NCI-H1930 (cell line): ENCODE results near the gene GGA2.
"Not testable (repeated sequence)": the region's sequence is repeated elsewhere in the genome, so short reads cannot be mapped to it uniquely, and the experiment has no call there.

Experiments
- DNase-seq, 2 experiments: peaks; one replicate each; lab custom pipeline; 2025; lab: John Stamatoyannopoulos, UW

The GGA2 gene, protein sequence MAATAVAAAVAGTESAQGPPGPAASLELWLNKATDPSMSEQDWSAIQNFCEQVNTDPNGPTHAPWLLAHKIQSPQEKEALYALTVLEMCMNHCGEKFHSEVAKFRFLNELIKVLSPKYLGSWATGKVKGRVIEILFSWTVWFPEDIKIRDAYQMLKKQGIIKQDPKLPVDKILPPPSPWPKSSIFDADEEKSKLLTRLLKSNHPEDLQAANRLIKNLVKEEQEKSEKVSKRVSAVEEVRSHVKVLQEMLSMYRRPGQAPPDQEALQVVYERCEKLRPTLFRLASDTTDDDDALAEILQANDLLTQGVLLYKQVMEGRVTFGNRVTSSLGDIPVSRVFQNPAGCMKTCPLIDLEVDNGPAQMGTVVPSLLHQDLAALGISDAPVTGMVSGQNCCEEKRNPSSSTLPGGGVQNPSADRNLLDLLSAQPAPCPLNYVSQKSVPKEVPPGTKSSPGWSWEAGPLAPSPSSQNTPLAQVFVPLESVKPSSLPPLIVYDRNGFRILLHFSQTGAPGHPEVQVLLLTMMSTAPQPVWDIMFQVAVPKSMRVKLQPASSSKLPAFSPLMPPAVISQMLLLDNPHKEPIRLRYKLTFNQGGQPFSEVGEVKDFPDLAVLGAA

DNA sequence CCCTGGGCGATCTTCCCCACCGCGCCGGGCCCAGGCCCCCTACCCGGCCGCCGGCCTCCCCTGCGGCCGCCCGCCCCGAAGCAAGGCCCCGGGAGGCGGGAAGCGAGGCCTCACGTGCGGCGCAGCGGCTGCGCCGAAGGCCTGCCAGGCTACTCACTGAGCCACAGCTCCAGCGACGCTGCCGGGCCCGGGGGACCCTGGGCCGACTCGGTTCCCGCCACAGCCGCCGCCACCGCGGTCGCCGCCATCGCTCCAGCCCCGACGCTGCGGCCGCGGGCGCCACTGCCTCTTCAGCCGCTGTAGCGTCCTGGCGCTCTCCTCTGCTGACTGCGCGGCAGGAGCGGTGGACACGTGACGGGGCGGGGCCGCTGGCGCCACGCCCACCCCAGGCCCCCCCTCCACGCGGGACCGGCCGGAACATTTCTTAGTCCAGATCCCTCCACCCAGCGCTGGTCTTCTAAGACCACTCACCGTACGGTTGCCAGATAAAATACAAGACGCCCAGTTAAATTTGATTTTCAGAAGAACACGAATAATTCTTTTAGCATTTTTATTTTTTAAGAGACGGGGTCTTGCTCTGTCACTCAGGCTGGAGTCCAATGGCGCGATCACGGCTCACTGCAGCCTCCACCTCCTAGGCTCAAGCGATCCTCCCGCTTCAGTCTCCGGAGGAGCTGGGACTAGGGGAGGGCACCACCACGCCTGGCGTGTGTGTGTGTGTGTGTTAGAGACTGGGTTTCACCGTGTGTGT lies at the start of gene GGA2:
GGA2 (minus strand) TSS at position 331 of the 751 bp plus-strand sequence; CDS start at position 248, 83 bp downstream.
- peak; percentile 65 to 81 for DNase-seq

DNA sequence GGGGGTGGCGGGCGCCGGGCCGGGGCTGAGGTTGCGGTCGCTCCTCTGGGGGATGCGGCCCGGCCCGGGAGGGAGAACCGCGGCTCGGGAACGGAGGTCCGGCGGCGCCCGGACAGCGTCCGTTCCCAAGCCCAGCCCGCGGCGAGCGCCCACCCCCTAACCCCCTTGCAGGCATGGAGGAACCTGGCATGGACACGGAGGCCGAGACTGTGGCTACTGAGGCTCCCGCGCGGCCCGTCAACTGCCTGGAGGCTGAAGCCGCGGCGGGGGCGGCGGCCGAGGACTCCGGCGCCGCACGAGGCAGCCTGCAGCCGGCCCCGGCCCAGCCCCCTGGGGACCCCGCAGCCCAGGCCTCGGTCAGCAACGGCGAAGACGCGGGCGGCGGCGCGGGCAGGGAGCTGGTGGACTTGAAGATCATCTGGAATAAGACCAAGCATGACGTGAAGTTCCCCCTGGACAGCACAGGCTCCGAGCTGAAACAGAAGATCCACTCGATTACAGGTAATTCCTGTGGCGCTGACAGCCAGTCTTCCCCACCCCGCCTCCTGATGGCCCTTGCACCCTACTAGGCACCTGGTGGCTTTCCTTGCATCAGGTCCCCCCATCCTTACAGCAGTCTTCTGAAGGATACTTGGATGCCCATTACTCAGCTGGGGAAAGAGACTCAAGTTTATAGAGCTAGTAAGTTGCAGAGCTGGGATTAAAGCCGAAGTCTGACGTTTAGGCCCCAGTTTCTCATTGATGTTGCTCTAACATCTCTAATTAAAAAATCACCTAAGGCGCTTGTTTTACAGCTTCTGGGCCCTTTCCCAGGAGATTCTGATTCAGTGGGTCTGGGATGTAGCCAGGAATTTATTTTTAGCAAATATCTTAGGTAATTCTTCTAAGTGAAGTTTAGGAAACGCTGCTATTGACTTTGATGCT lies 47.7 kb upstream of the GGA2 start:
- DNase-seq, result peak in 1 of 2 experiments; percentile 24

DNA sequence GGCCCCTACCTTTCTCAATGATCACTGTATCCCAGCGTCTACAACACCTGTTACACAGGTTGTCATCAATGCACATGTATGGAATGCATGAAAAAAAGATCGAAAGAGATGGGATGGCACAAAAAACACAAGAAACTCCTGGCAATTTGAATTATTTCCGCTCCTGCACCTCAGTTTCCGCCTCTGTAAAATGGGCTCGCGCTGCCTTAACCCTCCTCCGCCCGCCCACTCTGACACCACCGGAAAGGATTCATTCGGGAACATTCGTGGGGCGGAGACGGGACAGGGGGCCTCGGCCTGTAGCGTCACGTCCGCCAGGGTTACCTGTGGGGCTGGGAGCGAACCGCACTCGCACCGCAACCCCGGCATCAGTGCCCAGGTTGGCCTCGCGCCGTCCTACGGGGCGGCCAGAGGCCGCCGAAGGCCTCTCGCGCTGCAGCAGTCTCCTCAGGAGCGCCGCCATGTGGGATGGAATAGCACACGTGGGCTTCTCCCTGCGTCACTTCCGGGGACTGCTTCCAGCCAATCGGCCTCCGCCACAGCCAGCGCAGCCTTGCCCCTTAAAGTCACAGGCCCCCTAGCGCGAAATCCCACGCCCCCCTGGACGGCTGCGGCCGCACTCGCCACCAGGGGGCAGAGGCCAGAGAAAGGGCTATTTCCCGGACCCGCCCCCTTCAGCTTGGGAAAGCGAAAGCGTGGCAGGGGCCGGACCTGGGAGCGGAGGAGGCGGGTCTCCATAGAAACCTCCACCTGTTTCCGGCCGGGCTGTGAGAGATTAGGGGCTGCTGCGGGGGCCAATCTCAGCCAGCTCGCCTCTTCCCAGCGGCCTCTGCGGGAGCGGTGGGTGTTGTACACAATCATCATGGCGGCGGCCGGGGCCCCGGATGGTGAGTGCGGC lies 46.8 kb upstream of the GGA2 start, which contains the start of the genes EARS2 and UBFD1:
EARS2 (minus strand) TSS at position 470 of the 898 bp plus-strand sequence; CDS start at position 463, 7 bp downstream.
UBFD1 (plus strand) TSS at position 847 of the 898 bp plus-strand sequence; CDS start at position 863, 16 bp downstream.
- peak; percentile 99 to 100 for DNase-seq

DNA sequence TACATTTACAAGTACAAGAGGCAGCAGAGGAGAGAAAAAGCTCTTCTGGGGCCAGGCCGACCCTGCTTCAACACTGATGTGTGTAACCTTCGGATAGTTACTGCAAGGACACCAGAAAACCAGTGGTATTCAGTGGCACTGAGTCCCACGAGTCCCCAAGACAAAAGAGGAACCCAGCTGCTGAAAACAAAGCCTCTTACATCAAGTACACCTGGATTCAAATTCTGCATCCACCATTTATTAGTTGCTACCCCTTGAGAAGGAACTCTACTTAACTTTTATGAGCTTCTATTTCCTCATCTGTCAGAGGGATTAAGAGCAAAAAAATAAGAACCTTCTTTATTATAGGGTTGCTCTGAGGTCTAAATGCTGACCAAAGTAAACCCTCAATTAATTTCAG lies 44.2 kb upstream of the GGA2 start:
- no peak for DNase-seq

DNA sequence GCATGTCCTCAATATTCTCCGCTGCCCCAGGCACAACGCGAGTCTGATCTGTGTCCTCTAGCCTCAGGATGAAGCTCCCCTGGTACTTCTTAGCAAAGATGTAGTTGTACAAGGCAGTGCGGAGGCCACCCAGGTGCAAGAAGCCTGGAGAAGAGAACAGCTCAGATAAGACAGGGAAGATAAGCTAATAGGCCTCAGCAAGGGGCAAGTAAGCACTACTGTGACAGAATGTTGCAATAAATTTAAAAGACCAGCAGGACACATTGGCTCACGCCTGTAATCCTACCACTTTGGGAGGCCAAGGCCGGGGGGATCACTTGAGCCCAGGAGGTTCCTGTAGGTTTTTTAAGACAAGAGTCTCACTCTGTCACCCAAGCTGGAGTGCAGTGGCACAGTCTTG lies 41.9 kb upstream of the GGA2 start:
- DNase-seq, result no peak

DNA sequence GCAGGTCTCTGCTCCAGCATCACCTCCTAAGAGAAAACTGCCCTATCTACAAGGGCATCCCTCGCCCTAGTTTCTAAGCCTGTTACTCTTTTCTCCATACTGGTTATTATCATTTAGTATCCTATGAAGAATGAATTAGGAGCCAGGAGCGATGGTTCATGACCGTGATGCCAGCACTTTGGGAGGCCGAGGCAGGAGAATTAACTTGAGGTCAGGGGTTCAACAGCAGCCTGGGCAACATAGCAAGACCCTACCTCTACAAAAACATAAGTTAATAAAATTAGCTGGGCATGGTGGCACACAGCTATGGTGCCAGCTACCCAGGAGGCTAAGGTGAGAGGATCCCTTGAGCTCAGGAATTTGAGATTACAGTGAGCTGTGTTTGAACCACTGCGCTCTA lies 39.6 kb upstream of the GGA2 start:
- no peak for DNase-seq

DNA sequence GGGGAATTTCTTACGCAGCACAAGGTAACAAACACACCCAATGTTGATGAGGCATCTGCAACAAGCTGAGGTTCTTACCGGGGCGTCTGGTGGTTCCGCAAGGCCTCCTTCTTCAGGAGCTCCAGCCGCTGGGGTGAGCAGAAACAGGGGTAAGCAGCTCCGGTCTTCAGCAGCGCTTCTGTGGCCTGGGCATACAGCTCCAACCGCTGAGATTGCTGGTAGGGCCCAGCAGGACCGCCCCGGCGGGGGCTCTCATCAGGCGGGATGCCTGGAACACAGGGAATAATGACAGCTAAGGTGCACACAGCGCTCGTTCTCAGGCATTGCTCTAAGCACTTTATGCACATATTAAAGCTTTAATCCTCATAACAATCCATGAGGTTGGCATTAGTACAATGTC lies 34.1 kb upstream of the GGA2 start:
- DNase-seq, result no peak

DNA sequence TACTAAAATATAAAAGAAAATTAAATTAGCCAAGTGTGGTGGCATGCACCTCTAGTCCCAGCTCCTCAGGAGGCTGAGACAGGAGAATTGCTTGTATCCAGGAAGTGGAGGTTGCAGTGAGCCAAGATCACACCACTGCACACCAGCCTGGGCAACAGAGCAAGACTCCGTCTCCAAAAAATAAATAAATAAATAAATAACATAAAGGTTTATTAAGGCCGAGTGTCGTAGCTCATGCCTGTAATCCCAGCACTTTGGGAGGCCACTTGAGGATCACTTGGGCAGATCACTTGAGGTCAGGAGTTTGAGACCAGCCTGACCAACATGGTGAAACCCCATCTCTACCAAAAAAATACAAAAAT lies 30.5 kb upstream of the GGA2 start:
- DNase-seq, result not testable (repeated sequence)

DNA sequence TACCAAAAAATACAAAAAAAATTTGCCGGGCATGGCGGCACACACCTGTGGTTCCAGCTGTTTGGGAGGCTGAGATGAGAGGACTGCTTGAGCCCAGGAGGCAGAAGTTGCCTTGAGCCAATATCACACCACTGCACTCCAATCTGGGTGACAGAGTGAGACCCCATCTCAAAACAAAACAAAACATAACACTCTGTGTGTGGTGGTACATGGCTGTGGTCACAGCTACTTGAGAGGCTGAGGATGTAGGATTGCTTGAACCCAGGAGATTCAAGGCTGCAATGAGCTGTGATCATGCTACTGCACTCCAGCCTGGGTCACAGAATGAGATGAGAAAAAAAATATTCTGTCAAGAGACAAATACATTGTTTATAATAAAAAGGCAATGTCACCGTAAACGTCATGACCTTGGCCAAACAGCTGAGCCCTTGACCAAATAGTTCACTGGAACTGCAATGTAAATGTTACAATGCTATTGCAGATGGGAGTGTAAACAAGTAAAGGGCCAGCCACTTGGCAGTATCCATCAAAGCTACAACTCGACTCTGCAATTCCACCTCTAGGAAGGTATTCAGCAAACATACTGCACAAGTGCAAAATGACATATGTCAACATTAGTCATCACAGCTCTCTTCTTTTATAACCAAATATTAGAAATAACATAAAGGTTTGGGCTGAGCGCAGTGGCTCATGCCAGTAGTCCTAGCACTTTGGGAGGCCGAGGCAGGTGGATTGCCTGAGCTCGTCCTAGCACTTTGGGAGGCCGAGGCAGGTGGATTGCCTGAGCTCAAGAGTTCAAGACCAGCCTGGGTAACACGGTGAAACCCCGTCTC lies 29.9 kb upstream of the GGA2 start:
- no peak for DNase-seq

DNA sequence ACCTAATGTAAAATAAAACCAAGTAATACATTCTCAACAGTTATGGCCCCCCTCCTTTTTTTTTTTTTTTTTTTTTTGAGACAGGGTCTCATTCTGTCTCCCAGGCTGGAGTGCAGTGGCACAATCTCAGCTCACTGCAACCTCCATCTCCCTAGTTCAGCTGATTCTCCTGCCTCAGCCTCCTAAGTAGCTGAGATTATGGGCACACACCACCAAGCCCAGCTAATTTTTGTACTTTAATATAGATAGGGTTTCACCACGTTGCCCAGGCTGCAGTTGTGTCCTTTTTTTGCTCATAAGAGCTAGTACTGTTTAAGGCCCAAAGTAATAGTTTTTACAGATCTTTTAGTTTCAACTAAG lies 28.6 kb upstream of the GGA2 start:
- no peak for DNase-seq

DNA sequence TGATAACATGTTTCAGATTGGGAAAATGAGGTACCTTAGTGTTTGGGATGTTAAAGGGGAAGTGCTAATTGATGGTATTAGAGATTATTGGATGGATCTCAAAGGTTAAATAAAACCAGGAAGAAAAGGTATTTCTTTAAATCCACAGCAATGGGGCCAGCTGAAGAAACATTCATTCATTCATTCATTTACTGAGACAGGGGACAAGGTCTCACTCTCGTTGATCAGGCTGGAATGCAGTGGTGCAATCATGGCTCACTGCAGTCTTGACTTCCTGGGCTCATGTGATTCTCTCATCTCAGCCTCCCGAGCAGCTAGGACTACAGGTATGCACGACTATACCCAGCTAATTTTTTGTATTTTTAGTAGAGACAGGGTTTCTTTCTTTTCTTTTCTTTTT lies 27.1 kb upstream of the GGA2 start:
- no peak for DNase-seq

DNA sequence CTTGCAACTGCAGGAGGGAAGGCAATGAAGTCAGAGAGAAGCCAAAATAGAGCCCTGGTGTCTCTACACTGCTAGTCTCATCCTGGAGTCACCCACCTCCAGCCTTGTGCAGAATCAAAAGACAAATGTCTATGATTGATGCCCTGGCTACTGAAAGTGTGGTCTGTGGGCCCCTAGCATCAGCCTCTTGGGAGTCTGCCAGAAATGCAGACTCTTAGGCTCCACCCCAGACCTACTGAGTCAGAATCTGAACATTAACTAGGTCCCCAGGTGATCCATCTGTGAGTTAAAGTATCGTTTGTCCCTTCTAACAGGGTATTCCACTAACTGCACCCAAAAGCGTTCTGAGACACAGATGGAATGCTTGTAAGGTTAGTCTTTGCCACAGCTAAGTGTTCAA lies 25.6 kb upstream of the GGA2 start:
- no peak for DNase-seq

DNA sequence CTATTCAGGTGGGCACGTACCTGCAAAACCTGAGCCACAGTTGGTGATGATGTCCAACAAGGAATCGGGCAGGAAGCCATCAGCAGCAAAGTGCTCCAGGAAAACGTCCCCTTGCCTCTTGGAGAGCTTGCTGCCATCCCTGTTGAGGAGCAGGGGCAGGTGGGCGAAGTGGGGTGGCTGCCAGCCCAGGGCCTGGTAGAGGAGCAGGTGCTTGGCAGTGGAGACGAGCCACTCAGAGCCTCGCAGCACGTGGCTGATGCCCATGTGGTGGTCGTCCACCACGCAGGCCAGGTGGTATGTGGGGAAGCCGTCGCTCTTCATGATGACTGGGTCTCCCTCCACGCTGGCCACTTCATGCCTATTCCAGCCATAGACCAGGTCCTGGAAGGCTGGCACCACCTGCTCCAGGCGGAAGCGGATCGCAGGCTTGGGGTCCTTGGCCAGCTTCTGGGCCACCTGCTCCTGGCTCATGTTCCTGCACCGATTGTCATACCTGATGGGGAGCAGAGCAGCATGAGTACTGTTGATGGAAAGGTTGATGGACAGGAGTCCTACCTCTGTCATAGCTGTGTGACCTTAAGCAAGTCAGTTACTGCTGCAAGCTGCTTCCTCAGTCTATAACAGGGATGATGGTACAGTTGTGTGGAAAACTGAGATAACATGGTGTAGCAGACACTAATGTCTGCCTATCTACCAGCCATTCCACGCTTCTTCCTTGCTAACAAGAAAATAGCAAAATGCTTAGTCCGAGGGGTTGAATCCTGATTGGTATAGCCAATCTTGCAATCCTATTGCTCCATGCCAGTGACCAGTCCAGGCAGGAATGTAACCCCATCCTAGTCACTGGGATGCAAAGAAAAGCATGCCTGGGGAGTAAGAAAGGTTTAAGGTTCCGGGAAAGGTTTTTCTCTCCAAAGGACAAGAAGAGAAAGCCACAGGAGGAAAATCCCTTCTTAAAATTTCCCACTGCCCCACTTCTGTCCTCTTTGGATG lies 24.9 kb upstream of the GGA2 start:
- DNase-seq, result no peak

DNA sequence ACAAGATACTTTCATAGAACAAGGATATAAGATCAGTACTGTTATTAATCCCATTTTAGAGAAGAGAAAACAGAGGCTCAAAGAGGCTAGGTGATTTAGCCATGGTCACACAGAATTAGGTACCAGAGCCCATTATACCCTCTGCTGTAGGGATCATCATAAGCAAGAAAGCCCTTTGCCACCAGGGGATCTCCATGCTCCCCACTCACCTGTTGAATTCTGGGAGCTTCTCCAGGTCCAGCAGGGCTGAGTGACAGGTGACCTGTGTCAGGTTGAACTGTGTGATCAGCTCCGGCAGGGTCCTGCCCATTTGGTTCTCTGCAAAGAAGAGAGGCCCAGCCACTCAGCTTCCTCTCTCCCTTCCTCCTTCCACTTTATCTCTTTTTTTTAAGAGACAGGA lies 22.2 kb upstream of the GGA2 start:
- DNase-seq, result no peak

DNA sequence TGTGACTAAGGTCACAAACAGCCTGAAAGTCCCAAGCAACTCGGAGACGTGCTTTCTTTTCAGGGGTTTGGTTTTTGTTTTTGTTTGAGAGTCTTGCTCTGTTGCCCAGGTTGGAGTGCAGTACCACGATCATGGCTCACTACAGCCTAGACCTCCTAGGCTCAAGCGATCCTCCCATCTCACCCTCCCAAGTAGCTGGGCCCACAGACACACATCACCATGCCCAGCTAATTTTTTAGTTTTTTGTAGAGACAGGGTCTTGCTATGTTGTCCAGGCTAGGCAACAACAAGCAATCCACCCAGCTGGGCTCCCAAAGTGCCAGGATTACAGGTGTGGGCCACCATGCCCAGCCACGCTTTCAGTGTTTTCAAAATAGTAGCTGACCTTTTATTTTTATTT lies 19.8 kb upstream of the GGA2 start:
- no peak for DNase-seq

DNA sequence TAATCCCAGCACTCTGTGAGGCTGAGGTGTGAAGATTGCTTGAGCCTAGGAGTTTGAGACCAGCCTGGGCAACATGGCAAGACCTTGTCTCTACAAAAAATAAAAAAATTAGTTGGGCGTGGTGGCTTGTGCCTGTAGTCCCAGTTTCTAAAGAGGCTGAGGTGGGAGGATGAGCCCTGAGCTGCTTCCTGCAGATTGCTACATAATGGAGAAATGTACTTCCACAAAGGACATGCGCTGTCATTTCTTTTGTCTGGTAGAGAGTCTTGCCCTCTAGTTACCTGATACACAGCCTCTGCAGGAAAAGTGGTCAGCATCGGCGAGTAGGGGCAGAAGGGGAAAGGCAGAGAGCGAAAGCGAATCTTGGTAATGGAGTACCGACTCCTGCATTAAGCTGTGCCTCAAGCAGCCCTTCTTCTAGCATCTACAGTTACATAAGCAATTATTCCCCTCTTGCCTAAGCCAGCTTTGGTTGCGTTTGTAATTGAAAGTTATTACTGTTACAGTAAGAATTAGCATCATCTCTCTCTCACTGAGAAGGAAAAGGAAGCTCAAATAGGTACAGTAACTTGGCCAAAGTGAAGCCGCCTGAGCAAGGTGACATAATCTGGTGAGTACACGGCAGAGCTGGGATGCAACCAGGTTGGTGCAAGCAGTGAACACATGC lies 18.5 kb upstream of the GGA2 start:
- no peak for DNase-seq

DNA sequence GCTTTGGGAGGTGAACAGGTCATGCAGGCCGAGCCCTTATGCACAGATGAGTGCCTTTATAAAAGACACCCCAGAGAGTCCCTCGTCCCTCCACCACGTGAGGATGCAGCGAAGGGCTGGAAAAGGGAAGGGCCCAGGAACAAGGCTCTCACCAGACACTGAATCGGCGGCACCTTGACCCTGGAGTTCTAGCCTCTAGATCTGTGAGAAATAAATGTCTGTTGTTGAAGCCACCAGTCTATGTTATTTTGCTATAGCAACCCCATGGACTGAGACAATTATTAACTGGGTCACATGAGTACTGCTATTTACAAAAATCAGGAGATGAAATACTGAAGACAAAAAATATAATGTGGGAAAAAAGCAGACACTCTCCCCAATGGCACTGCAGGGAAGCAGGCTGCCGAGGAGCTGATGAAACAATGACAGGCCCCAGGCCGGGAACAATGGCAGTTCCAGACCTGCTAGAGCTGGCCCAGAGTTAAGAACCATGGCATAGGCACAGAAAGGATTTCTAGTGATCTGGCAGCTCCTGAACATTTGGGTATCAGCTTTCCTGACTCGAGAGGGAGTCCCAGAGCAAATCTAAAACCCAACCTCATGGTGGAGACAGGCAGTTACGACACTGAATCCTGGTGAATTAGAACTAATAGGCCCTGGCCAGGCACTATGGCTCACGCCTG lies 17.8 kb upstream of the GGA2 start:
- DNase-seq, result no peak
